T-cell (primary cell): ENCODE measurements around the gene GUCA1C. TPM values are rescaled to one million over a fixed set of nuclear protein-coding genes. Genes with fewer than 3 reads are reported as not detected.

Experiments used
- ATAC-seq, 4 experiments: fragments of 200-7000 bp in 3 of 4; fragments of 150-1000 bp in 1 of 4; cut with Tn5 transposase; replicated peaks in 1 of 4; 1 replicate in 3 of 4; 2 replicates in 1 of 4; pipeline ENCODE4 v1.10.0; 2021; ENCODE audit warnings: moderate library complexity in 3 of 4, mild to moderate bottlenecking in 2 of 4, moderate number of reproducible peaks in 1 of 4
- CTCF ChIA-PET, 2 donors: fragments of 300-600 bp; sonication (Branson Sonifier 250); formaldehyde crosslinking; loops; one replicate each; lab custom pipeline; 2022; ENCODE audit warnings: antibody characterized with exemption in 2 of 2; lab: Charles Lee
- POLR2A ChIA-PET, 2 donors: fragments of 300-600 bp; sonication (Branson Sonifier 250); formaldehyde crosslinking; loops; one replicate each; lab custom pipeline; 2022; ENCODE audit warnings: antibody characterized with exemption in 2 of 2; lab: Charles Lee
- DNase-seq, 35 experiments: peaks; one replicate each; pipeline versions ENCODE4 v3.0.0 to v3.0.0-alpha.2; 2013 to 2023
- H3K27ac ChIP-seq: one replicate; pipeline ENCODE4 v1.5.1; 2013; ENCODE audit warnings: low read length
- H3K27me3 ChIP-seq, 2 experiments: replicated peaks in 1 of 2; 1 replicate in 1 of 2; 2 replicates in 1 of 2; pipeline versions ENCODE4 v1.6.1 to v1.7.0; 2013; ENCODE audit warnings: low read length in 1 of 2, mixed read lengths in 1 of 2; ENCODE audit not compliant: control insufficient read depth in 2 of 2, insufficient read depth in 2 of 2; ENCODE audit errors: extremely low read depth in 1 of 2
- H3K36me3 ChIP-seq, 2 donors: 1 replicate in 1 of 2; 2 replicates in 1 of 2; pipeline versions ENCODE4 v1.6.1 to v1.7.0; 2013; ENCODE audit warnings: low read length in 1 of 2; ENCODE audit not compliant: control insufficient read depth in 2 of 2, insufficient read depth in 1 of 2; ENCODE audit errors: extremely low read depth in 1 of 2
- H3K4me1 ChIP-seq, 2 experiments: 1 replicate in 1 of 2; 2 replicates in 1 of 2; pipeline versions ENCODE4 v1.6.1 to v1.7.0; 2013; ENCODE audit warnings: low read length in 2 of 2, mixed read lengths in 1 of 2; ENCODE audit not compliant: insufficient read depth in 2 of 2, control insufficient read depth in 1 of 2; ENCODE audit errors: extremely low read depth in 1 of 2
- H3K4me3 ChIP-seq, 2 donors: 1 replicate in 1 of 2; 2 replicates in 1 of 2; pipeline versions ENCODE4 v1.5.1 to v1.7.0; 2013; ENCODE audit warnings: mild to moderate bottlenecking in 2 of 2, low read length in 1 of 2, moderate library complexity in 1 of 2; ENCODE audit not compliant: control insufficient read depth in 1 of 2; ENCODE audit errors: extremely low read depth in 1 of 2
- H3K9me3 ChIP-seq: 2 replicates; pipeline ENCODE4 v1.7.0; 2013
- H3K27ac Mint-ChIP-seq, 2 donors: one replicate each; pipeline ENCODE4 v1.8.0; 2020 to 2021; ENCODE audit warnings: mild to moderate bottlenecking in 2 of 2, mixed read lengths in 2 of 2
- H3K27me3 Mint-ChIP-seq, 2 donors: one replicate each; pipeline ENCODE4 v1.8.0; 2021 to 2022; ENCODE audit warnings: mixed read lengths in 2 of 2
- H3K36me3 Mint-ChIP-seq: one replicate; pipeline ENCODE4 v1.8.0; 2021; ENCODE audit warnings: mixed read lengths
- H3K4me1 Mint-ChIP-seq, 3 donors: one replicate each; pipeline ENCODE4 v1.8.0; 2020 to 2022; ENCODE audit warnings: mixed read lengths in 3 of 3, mild to moderate bottlenecking in 1 of 3
- H3K4me3 Mint-ChIP-seq, 3 donors: one replicate each; pipeline ENCODE4 v1.8.0; 2020 to 2022; ENCODE audit warnings: mild to moderate bottlenecking in 3 of 3, mixed read lengths in 3 of 3, moderate library complexity in 3 of 3
- H3K9me3 Mint-ChIP-seq, 3 donors: one replicate each; pipeline ENCODE4 v1.8.0; 2020 to 2022; ENCODE audit warnings: mixed read lengths in 3 of 3
- WGBS: methylation state at CpG from one replicate; pipeline ENCODE4 v1.1.5; 2013; ENCODE audit warnings: missing lambda C conversion rate; ENCODE audit not compliant: insufficient coverage; 5-methylcytosine and 5-hydroxymethylcytosine counted together
- total RNA-seq, 35 experiments: library from RNA in 6 of 35; stranded (reverse) in 6 of 35; fragments of 120-200 nt in 1 of 35; gene quantifications; one replicate each; pipeline versions ENCODE4 v1.2.1 to v1.2.4 and lab custom pipeline; 2013 to 2026

Gene GUCA1C
- total RNA-seq (not detected), total RNA-seq (lab: John Stamatoyannopoulos, UW) (0 reads per million in 29 experiments)
- not detected for total RNA-seq (2013)

DNA sequence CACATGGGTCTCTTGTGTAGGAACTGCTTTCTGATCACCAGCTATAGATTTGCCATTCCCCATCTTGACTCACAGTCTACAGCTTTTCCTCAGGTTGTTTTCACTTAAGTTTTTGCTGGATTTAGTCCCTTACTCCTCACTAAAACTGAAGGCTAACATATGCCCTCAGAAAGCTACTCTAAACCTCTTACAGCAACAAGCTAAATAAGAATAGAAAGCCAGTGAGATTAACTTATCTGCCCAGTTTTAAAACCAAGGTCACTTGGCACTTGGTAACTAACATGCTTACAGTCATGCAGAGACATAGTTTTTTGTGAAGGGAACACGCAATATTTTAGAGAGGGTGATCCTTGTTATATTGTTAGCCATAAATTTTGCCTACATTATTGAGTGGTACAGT, at the start of gene GUCA1C:
GUCA1C (minus strand) TSS at position 180 of the 400 bp plus-strand sequence; CDS start at position 63, 117 bp downstream.
- Histone ChIP-seq H3K27ac (no peak within 1 kb of the TSS), H3K4me1 (no peaks in the 10 kb centered on the region), H3K27me3 (no peaks in the 10 kb centered on the region), H3K9me3 (no peaks in the 10 kb centered on the region), H3K36me3 (no peaks in the 10 kb centered on the region), H3K4me3 (no peak within 1 kb of the TSS)
- Mint-ChIP-seq H3K36me3 (no peaks in the 10 kb centered on the region), H3K4me1 (no peaks in the 10 kb centered on the region), H3K27ac (no peak within 1 kb of the TSS), H3K27me3 (peaks cover 12 to 18% of the 10 kb centered on the region in 2 donors), H3K4me3 (no peak within 1 kb of the TSS), H3K9me3 (no peaks in the 10 kb centered on the region)
- ChIA-PET POLR2A (interaction anchor here in 1 of 2 donors (0.8 kb wide), 1 partner anchor 1329 kb away, joined by 5 read pairs; no protein-coding TSS in a partner anchor), CTCF (interaction anchor here in 1 of 2 donors (0.6 to 1.3 kb wide), 2 partner anchors 70 to 1279 kb away, joined by 3 to 4 read pairs; no protein-coding TSS in a partner anchor)
- no peak for DNase-seq
- ATAC-seq, result no peak
- WGBS, result no CpG with 5 or more reads among the region's 1 CpG

- Histone ChIP-seq H3K27ac (no peak overlapping the region), H3K4me1 (no peaks in the 10 kb centered on the region), H3K9me3 (no peaks in the 10 kb centered on the region), H3K36me3 (no peaks in the 10 kb centered on the region), H3K27me3 (no peaks in the 10 kb centered on the region), H3K4me3 (no peak overlapping the region)
- Mint-ChIP-seq H3K4me3 (no peak overlapping the region), H3K27ac (no peak overlapping the region), H3K36me3 (no peaks in the 10 kb centered on the region), H3K9me3 (no peaks in the 10 kb centered on the region), H3K27me3 (peaks cover 3 to 19% of the 10 kb centered on the region in 2 donors), H3K4me1 (no peaks in the 10 kb centered on the region)
- DNase-seq, result no peak
- ChIA-PET POLR2A (no interaction called here), CTCF (interaction anchor here in 1 of 2 donors (1.2 kb wide), 1 partner anchor 26 kb away, joined by 3 read pairs; no protein-coding TSS in a partner anchor)
- WGBS, result no CpG with 5 or more reads among the region's 3 CpGs
- no peak for ATAC-seq
Observed at GRCh38 chr3:108998436-108998835, 44.8 kb upstream of the GUCA1C start.

GRCh38 chr3:108985844-108986243, 32.2 kb upstream of the GUCA1C start:
- no peak overlapping the region for H3K4me3 Mint-ChIP-seq
- H3K4me1 Mint-ChIP-seq, result no peaks in the 10 kb centered on the region
- H3K27ac Mint-ChIP-seq, result no peak overlapping the region

DNA sequence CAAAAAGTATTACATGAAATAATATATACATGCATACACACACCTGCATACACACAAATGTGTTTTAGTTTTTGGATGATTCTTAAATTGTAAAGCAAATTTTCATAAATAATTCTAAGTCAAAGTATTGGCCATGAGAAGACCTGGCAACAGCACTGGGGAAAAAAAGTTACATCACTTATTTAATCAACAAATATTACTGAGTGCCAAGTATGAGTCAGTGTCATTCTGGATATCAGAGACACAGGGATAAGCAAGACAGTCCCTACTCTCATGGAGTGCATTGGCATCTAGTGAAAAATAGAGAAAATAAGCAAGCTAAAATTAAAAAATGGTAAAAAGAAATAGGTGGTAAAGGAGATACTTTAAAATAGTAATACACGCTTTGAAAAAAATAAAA, 29.4 kb upstream of the GUCA1C start:
- Histone ChIP-seq H3K36me3 (no peaks in the 10 kb centered on the region), H3K27me3 (no peaks in the 10 kb centered on the region), H3K9me3 (no peaks in the 10 kb centered on the region), H3K4me3 (no peak overlapping the region), H3K27ac (no peak overlapping the region), H3K4me1 (no peaks in the 10 kb centered on the region)
- WGBS, result no CpG with 5 or more reads among the region's 1 CpG
- ChIA-PET POLR2A (no interaction called here), CTCF (no interaction called here)
- H3K4me3 Mint-ChIP-seq, result no peak overlapping the region
- H3K27ac Mint-ChIP-seq, result no peak overlapping the region
- no peaks in the 10 kb centered on the region for H3K4me1 Mint-ChIP-seq
- H3K36me3 Mint-ChIP-seq, result no peaks in the 10 kb centered on the region
- peaks cover 11 to 16% of the 10 kb centered on the region in 2 donors for H3K27me3 Mint-ChIP-seq
- no peaks in the 10 kb centered on the region for H3K9me3 Mint-ChIP-seq
- DNase-seq (no peak), ATAC-seq (no peak)

More at GRCh38 chr3:108985844-108986243, 32.2 kb upstream of the GUCA1C start:
- no peak for ATAC-seq
- DNase-seq, result no peak
- CTCF ChIA-PET, result no interaction called here
- no peaks in the 10 kb centered on the region for H3K36me3 Mint-ChIP-seq
- H3K9me3 ChIP-seq, result no peaks in the 10 kb centered on the region
- POLR2A ChIA-PET, result no interaction called here
- H3K4me1 ChIP-seq, result no peaks in the 10 kb centered on the region
- H3K36me3 ChIP-seq, result no peaks in the 10 kb centered on the region
- no peaks in the 10 kb centered on the region for H3K9me3 Mint-ChIP-seq
- no CpG with 5 or more reads among the region's 1 CpG for WGBS
- H3K27me3 ChIP-seq, result no peaks in the 10 kb centered on the region
- H3K27me3 Mint-ChIP-seq, result peaks cover 11 to 14% of the 10 kb centered on the region in 2 donors
- no peak overlapping the region for H3K4me3 ChIP-seq
- no peak overlapping the region for H3K27ac ChIP-seq

- POLR2A ChIA-PET, result no interaction called here
- no peaks in the 10 kb centered on the region for H3K36me3 Mint-ChIP-seq
Observed at GRCh38 chr3:108976058-108976457, 22.4 kb upstream of the GUCA1C start.

GRCh38 chr3:108973019-108973418, 19.3 kb upstream of the GUCA1C start:
- H3K27me3 ChIP-seq, result no peaks in the 10 kb centered on the region
- peaks cover 2 to 6% (median 3%) of the 10 kb centered on the region in 3 donors for H3K4me1 Mint-ChIP-seq
- H3K27ac ChIP-seq, result no peak overlapping the region
- H3K27ac Mint-ChIP-seq, result no peak overlapping the region
- no peaks in the 10 kb centered on the region for H3K9me3 ChIP-seq
- H3K36me3 Mint-ChIP-seq, result no peaks in the 10 kb centered on the region
- no peak for DNase-seq
- H3K4me3 Mint-ChIP-seq, result no peak overlapping the region
- peaks cover 0 to 3% of the 10 kb centered on the region in 2 donors for H3K27me3 Mint-ChIP-seq
- WGBS, result no CpG with 5 or more reads among the region's 1 CpG
- ATAC-seq, result no peak
- H3K4me1 ChIP-seq, result no peaks in the 10 kb centered on the region
- ChIA-PET POLR2A (no interaction called here), CTCF (no interaction called here)
- no peaks in the 10 kb centered on the region for H3K36me3 ChIP-seq
- no peak overlapping the region for H3K4me3 ChIP-seq
- H3K9me3 Mint-ChIP-seq, result no peaks in the 10 kb centered on the region

More at GRCh38 chr3:108976058-108976457, 22.4 kb upstream of the GUCA1C start:
- Mint-ChIP-seq H3K9me3 (no peaks in the 10 kb centered on the region), H3K4me3 (no peak overlapping the region), H3K27ac (no peak overlapping the region), H3K4me1 (peaks cover 2 to 6% (median 3%) of the 10 kb centered on the region in 3 donors), H3K27me3 (peaks cover 0 to 5% of the 10 kb centered on the region in 2 donors)
- Histone ChIP-seq H3K4me1 (no peaks in the 10 kb centered on the region), H3K27me3 (no peaks in the 10 kb centered on the region), H3K4me3 (no peak overlapping the region), H3K9me3 (no peaks in the 10 kb centered on the region), H3K36me3 (no peaks in the 10 kb centered on the region), H3K27ac (no peak overlapping the region)
- no peak for ATAC-seq
- DNase-seq, result no peak
- WGBS, result no CpG with 5 or more reads among the region's 2 CpGs
- CTCF ChIA-PET, result no interaction called here
